K562 (cell line): ENCODE measurements around the gene ZNF865. TPM values are rescaled to one million over a fixed set of nuclear protein-coding genes. Genes with fewer than 3 reads are reported as not detected.

Experiments used
- CBX8 ChIP-seq: fragments of 200-600 bp; sonication (generic); IDR thresholded peaks from 2 replicates; pipeline ENCODE4 v1.6.1; 2012; ENCODE audit warnings: borderline replicate concordance, mixed run types, low read depth, mild to moderate bottlenecking, moderate library complexity, mixed read lengths, low read length, control low read depth, inconsistent platforms; ENCODE audit not compliant: poor library complexity, severe bottlenecking; ENCODE audit errors: extremely low read depth
- COPS2 ChIP-seq: fragments of 450-650 bp; conservative IDR thresholded peaks from 2 replicates; pipeline ENCODE4 v1.6.1; 2016; ENCODE audit warnings: mild to moderate bottlenecking, moderate library complexity
- CXXC5 ChIP-seq: fragments of 250-450 bp; sonication (Bioruptor Pico); IDR thresholded peaks from 2 replicates; pipeline ENCODE4 v1.8.0; 2022; ENCODE audit warnings: inconsistent platforms, mild to moderate bottlenecking, moderate library complexity
- FIP1L1 ChIP-seq: fragments of 200-400 bp; formaldehyde crosslinking; IDR thresholded peaks from 2 replicates; pipeline ENCODE4 v1.6.1; 2018; ENCODE audit warnings: mild to moderate bottlenecking, low read depth, low read length; ENCODE audit not compliant: poor library complexity, severe bottlenecking
- FOXK1 ChIP-seq: sonication (generic); formaldehyde crosslinking; IDR thresholded peaks from 2 replicates; pipeline ENCODE4 v1.8.0; 2022; ENCODE audit warnings: missing genetic modification reagents, mild to moderate bottlenecking, borderline replicate concordance
- HNRNPK ChIP-seq: fragments of 200-400 bp; formaldehyde crosslinking; IDR thresholded peaks from one replicate; pipeline ENCODE4 v1.6.1; 2018; ENCODE audit warnings: mild to moderate bottlenecking, low read depth, low read length; ENCODE audit not compliant: poor library complexity, severe bottlenecking
- KLF6 ChIP-seq: fragments of 250-450 bp; sonication (Bioruptor Pico); IDR thresholded peaks from 2 replicates; pipeline ENCODE4 v1.4.0; 2020; ENCODE audit warnings: mild to moderate bottlenecking, moderate library complexity, borderline replicate concordance
- SIN3B ChIP-seq: fragments of 450-650 bp; IDR thresholded peaks from 2 replicates; pipeline ENCODE4 v1.6.1; 2017; ENCODE audit warnings: low read depth, mild to moderate bottlenecking, moderate library complexity
- SMARCB1 ChIP-seq: IDR thresholded peaks from 2 replicates; pipeline ENCODE4 v1.6.1; 2011; ENCODE audit warnings: improper control_type of control experiment, low read depth; ENCODE audit not compliant: insufficient read length
- TARDBP ChIP-seq: fragments of 450-650 bp; IDR thresholded peaks from 2 replicates; pipeline ENCODE4 v1.6.1; 2016
- ZNF23 ChIP-seq: fragments of 250-450 bp; sonication (Bioruptor Pico); IDR thresholded peaks from 2 replicates; pipeline ENCODE4 v1.4.0; 2020; ENCODE audit warnings: mild to moderate bottlenecking
- ZNF507 ChIP-seq: conservative IDR thresholded peaks from 2 replicates; pipeline ENCODE4 v1.6.1; 2017; ENCODE audit warnings: missing genetic modification characterization, missing compliant biosample characterization
- polyA plus RNA-seq, 8 experiments: library from polyadenylated mRNA; depleted of rRNA in 4 of 8; stranded (reverse) in 5 of 8; unstranded in 3 of 8; fragments of >200 nt; fragmentation: Nextera tagmentation in 2 of 8; fragmentation: Illumina TruSeq in 1 of 8; extraction: Ambion mirVana in 2 of 8; extraction: Trizol in 1 of 8; gene quantifications; 2 replicates each; pipeline versions ENCODE4 v1.2.1 to v1.2.3, GENCODE V29; 2011 to 2014; ENCODE audit warnings: inconsistent platforms in 1 of 8, missing spikeins in 1 of 8
- total RNA-seq, 7 experiments: library from RNA; depleted of rRNA in 6 of 7; stranded (reverse); fragments of >200 nt in 6 of 7; fragmentation: Illumina TruSeq in 2 of 7; extraction: Trizol in 2 of 7; gene quantifications; 2 replicates each; pipeline versions ENCODE4 v1.2.1 to v1.2.3, GENCODE V29; 2011 to 2021; ENCODE audit warnings: low replicate concordance in 1 of 7
- TF ChIP-seq, protein P1 (sequence below): fragments of 250-450 bp; sonication (Bioruptor Pico); IDR thresholded peaks from 2 replicates; pipeline ENCODE4 v1.6.1; 2021; ENCODE audit warnings: mild to moderate bottlenecking
- TF ChIP-seq, protein P2 (sequence below): fragments of 250-450 bp; sonication (Bioruptor Pico); IDR thresholded peaks from 2 replicates; pipeline ENCODE4 v1.9.0; 2021; ENCODE audit warnings: mild to moderate bottlenecking, inconsistent platforms
- TF ChIP-seq, protein P3 (sequence below): fragments of 450-650 bp; IDR thresholded peaks from 2 replicates; pipeline ENCODE4 v1.6.1; 2017; ENCODE audit warnings: antibody characterized with exemption
- TF ChIP-seq, protein P4 (sequence below): sonication (generic); formaldehyde crosslinking; IDR thresholded peaks from 2 replicates; pipeline ENCODE4 v1.8.0; 2023; ENCODE audit warnings: missing genetic modification reagents, mild to moderate bottlenecking, borderline replicate concordance

The ZNF865 gene
- total and polyA plus RNA-seq, 9 of the 15 experiments (the other 6 are each of a cell fraction or from before 2014, with no cell fraction given): 0.40 to 18.8 (median 1.6) TPM; not detected in 2

DNA sequence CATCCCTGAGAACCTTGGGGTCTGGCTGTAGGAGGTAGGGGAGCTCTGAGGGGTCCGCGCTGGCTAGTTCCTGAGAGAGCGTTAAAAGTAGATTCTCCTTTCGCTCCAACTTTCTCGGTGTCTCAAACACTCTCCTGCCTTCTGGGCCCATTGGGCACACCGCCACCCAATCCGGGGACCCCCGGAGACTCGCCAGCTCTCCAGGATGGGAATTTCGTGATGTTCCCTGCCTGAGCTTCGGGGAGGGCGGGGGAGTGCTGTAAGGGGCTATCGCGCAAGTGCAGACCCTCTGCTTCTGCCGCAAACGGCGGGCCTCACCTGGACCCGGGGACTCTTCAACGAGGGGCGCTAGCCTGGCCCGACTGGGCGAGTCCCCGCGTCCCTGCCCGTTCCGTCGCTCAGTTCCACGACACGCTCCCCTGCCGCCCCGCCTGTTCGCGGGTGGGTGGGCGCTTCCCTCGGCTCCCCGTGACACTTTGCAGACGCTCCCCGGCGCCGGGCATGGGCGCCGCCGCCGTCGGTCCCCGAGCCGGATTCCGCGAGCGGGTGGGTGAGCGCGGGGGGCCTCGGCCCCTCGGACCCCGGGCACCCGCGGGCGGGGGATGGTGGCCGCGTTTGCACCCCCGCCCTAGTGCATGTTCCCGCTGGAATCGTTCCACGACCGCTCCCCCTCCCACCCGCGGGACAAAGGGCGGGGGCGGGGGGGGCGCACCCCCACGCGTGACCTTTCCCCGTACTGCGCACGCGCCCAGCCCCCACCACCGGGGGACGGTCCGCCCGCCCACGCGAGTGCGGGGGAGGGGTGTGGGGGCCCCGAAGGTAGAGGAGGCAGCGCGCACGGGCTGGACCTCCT, 42.5 kb downstream of the ZNF865 start, which contains the start of gene CCDC106 (continued):
- TF ChIP-seq, protein P1, sequence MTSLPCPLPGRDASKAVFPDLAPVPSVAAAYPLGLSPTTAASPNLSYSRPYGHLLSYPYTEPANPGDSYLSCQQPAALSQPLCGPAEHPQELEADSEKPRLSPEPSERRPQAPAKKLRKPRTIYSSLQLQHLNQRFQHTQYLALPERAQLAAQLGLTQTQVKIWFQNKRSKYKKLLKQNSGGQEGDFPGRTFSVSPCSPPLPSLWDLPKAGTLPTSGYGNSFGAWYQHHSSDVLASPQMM (CRISPR knock-in tag): no peak
- TF ChIP-seq HNRNPK (no peak), FOXK1 (CRISPR knock-in tag) (no peak), ZNF507 (tag) (no peak), ZNF23 (no peak), FIP1L1 (peak; percentile 91), SMARCB1 (no peak), COPS2 (no peak), CXXC5 (peak; percentile 62), KLF6 (no peak; the same call in 1 of the 2 replicates), TARDBP (peak; percentile 98), CBX8 (no peak), SIN3B (peak; percentile 42; the same call in 1 of the 2 replicates)
- TF ChIP-seq, protein P2, sequence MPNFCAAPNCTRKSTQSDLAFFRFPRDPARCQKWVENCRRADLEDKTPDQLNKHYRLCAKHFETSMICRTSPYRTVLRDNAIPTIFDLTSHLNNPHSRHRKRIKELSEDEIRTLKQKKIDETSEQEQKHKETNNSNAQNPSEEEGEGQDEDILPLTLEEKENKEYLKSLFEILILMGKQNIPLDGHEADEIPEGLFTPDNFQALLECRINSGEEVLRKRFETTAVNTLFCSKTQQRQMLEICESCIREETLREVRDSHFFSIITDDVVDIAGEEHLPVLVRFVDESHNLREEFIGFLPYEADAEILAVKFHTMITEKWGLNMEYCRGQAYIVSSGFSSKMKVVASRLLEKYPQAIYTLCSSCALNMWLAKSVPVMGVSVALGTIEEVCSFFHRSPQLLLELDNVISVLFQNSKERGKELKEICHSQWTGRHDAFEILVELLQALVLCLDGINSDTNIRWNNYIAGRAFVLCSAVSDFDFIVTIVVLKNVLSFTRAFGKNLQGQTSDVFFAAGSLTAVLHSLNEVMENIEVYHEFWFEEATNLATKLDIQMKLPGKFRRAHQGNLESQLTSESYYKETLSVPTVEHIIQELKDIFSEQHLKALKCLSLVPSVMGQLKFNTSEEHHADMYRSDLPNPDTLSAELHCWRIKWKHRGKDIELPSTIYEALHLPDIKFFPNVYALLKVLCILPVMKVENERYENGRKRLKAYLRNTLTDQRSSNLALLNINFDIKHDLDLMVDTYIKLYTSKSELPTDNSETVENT (CRISPR knock-in tag): peak; percentile 51; the same call in 1 of the 2 replicates
- TF ChIP-seq, protein P3, sequence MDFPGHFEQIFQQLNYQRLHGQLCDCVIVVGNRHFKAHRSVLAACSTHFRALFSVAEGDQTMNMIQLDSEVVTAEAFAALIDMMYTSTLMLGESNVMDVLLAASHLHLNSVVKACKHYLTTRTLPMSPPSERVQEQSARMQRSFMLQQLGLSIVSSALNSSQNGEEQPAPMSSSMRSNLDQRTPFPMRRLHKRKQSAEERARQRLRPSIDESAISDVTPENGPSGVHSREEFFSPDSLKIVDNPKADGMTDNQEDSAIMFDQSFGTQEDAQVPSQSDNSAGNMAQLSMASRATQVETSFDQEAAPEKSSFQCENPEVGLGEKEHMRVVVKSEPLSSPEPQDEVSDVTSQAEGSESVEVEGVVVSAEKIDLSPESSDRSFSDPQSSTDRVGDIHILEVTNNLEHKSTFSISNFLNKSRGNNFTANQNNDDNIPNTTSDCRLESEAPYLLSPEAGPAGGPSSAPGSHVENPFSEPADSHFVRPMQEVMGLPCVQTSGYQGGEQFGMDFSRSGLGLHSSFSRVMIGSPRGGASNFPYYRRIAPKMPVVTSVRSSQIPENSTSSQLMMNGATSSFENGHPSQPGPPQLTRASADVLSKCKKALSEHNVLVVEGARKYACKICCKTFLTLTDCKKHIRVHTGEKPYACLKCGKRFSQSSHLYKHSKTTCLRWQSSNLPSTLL: no peak
- TF ChIP-seq, protein P4, sequence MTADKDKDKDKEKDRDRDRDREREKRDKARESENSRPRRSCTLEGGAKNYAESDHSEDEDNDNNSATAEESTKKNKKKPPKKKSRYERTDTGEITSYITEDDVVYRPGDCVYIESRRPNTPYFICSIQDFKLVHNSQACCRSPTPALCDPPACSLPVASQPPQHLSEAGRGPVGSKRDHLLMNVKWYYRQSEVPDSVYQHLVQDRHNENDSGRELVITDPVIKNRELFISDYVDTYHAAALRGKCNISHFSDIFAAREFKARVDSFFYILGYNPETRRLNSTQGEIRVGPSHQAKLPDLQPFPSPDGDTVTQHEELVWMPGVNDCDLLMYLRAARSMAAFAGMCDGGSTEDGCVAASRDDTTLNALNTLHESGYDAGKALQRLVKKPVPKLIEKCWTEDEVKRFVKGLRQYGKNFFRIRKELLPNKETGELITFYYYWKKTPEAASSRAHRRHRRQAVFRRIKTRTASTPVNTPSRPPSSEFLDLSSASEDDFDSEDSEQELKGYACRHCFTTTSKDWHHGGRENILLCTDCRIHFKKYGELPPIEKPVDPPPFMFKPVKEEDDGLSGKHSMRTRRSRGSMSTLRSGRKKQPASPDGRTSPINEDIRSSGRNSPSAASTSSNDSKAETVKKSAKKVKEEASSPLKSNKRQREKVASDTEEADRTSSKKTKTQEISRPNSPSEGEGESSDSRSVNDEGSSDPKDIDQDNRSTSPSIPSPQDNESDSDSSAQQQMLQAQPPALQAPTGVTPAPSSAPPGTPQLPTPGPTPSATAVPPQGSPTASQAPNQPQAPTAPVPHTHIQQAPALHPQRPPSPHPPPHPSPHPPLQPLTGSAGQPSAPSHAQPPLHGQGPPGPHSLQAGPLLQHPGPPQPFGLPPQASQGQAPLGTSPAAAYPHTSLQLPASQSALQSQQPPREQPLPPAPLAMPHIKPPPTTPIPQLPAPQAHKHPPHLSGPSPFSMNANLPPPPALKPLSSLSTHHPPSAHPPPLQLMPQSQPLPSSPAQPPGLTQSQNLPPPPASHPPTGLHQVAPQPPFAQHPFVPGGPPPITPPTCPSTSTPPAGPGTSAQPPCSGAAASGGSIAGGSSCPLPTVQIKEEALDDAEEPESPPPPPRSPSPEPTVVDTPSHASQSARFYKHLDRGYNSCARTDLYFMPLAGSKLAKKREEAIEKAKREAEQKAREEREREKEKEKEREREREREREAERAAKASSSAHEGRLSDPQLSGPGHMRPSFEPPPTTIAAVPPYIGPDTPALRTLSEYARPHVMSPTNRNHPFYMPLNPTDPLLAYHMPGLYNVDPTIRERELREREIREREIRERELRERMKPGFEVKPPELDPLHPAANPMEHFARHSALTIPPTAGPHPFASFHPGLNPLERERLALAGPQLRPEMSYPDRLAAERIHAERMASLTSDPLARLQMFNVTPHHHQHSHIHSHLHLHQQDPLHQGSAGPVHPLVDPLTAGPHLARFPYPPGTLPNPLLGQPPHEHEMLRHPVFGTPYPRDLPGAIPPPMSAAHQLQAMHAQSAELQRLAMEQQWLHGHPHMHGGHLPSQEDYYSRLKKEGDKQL (CRISPR knock-in tag): no peak
